Transverse colon (tissue), 3 donors: ENCODE results near the gene METAP2.

ENCODE experiments used
- EP300 ChIP-seq: sonication (generic); formaldehyde crosslinking; IDR thresholded peaks from one replicate; pipeline ENCODE4 v1.6.1; 2017; ENCODE audit warnings: antibody characterized with exemption, low read depth
- POLR2A ChIP-seq: fragments of 450-650 bp; IDR thresholded peaks from one replicate; pipeline ENCODE4 v1.6.1; 2016; ENCODE audit warnings: antibody characterized with exemption, mild to moderate bottlenecking, moderate library complexity
- TF ChIP-seq, protein P1 (sequence below), 5 experiments: fragments of 200-600 bp in 3 of 5; fragments of 450-650 bp in 2 of 5; sonication (generic) in 3 of 5; IDR thresholded peaks; 1 replicate in 2 of 5; 2 replicates in 3 of 5; pipeline ENCODE4 v1.5.1; 2016 to 2017; ENCODE audit warnings: antibody characterized with exemption in 5 of 5, inconsistent platforms in 3 of 5, mild to moderate bottlenecking in 2 of 5, moderate library complexity in 1 of 5

DNA sequence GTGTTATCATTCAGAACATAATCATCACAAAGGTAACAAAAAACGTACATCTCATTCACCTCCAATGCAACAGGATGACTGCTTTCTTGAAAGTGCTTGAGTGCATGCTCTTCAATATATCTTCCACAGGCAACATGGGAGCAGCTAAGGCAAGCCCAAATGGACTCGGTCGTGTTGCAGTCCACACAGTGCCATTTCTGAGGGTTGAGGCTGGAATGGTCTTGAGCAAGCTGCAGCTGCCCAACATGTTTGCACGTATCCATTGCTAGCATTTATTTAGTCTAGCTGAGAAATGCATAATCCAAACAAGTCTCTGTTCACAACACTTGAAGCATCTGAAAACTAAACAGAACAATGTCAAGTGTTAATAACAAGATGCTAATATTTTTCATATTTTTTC lies 60.0 kb downstream of the METAP2 start:
- TF ChIP-seq, protein P1, sequence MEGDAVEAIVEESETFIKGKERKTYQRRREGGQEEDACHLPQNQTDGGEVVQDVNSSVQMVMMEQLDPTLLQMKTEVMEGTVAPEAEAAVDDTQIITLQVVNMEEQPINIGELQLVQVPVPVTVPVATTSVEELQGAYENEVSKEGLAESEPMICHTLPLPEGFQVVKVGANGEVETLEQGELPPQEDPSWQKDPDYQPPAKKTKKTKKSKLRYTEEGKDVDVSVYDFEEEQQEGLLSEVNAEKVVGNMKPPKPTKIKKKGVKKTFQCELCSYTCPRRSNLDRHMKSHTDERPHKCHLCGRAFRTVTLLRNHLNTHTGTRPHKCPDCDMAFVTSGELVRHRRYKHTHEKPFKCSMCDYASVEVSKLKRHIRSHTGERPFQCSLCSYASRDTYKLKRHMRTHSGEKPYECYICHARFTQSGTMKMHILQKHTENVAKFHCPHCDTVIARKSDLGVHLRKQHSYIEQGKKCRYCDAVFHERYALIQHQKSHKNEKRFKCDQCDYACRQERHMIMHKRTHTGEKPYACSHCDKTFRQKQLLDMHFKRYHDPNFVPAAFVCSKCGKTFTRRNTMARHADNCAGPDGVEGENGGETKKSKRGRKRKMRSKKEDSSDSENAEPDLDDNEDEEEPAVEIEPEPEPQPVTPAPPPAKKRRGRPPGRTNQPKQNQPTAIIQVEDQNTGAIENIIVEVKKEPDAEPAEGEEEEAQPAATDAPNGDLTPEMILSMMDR (IDR thresholded peaks at IDR 0.05): no peak
- TF ChIP-seq POLR2A (no peak), EP300 (no peak)
